22Rv1 (cell line): ENCODE measurements around the gene NDUFA7.

Experiments used
- ZFX ChIP-seq: fragments of 450-650 bp; IDR thresholded peaks from 2 replicates; pipeline ENCODE4 v1.6.1; 2017; ENCODE audit warnings: antibody characterized with exemption, borderline replicate concordance
- TF ChIP-seq, protein P1 (sequence below): fragments of 450-650 bp; IDR thresholded peaks from 2 replicates; pipeline ENCODE4 v1.5.1; 2017; ENCODE audit warnings: mild to moderate bottlenecking

DNA sequence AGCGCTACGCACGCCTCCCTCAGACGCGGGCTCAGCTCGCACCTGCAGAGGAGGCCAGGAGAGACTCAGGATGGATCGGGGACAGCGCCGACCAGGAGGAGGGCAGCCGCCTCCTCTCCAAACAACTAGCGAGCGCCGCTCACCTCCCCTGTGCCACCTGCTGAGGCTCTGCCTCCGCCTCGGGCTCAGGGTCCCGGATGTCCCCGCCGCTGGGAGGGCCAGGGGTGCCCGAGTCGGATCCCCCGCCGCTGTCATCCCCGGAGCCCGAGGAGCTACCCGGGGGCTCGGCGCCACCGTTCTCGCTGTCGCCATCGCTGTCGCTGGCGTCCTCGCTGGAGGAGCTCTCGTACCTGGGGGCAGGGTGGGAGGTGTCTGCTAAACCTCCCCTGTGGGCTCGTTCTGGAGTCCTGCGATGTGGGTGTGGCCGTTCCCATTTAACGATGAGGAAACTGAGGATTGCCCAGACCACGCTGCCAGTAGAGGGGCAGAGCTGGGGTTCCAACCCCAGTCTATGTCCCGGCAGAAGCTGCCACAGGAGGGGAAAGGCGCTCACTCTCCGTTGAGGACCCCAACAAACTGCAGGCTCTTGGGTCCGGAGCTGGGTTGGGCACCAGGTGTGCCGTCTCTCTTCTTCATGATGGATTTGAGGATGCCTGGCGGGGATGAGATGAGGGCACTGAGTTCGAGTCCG is 12.7 kb upstream of the NDUFA7 start:
- TF ChIP-seq, protein P1, sequence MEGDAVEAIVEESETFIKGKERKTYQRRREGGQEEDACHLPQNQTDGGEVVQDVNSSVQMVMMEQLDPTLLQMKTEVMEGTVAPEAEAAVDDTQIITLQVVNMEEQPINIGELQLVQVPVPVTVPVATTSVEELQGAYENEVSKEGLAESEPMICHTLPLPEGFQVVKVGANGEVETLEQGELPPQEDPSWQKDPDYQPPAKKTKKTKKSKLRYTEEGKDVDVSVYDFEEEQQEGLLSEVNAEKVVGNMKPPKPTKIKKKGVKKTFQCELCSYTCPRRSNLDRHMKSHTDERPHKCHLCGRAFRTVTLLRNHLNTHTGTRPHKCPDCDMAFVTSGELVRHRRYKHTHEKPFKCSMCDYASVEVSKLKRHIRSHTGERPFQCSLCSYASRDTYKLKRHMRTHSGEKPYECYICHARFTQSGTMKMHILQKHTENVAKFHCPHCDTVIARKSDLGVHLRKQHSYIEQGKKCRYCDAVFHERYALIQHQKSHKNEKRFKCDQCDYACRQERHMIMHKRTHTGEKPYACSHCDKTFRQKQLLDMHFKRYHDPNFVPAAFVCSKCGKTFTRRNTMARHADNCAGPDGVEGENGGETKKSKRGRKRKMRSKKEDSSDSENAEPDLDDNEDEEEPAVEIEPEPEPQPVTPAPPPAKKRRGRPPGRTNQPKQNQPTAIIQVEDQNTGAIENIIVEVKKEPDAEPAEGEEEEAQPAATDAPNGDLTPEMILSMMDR, result no peak
- no peak for TF ChIP-seq ZFX
